PFSK-1 (cell line): ENCODE results near the gene ALOX5AP.

Source experiments
- FOXP2 ChIP-seq: optimal IDR thresholded peaks from 2 replicates; pipeline ENCODE3; 2011; ENCODE audit warnings: borderline replicate concordance, control low read depth, inconsistent platforms; ENCODE audit not compliant: insufficient read depth; ENCODE audit errors: extremely low read length, extremely low read depth
- POLR2AphosphoS5 ChIP-seq: IDR thresholded peaks from 2 replicates; pipeline ENCODE4 v1.6.1; 2012; ENCODE audit warnings: low read depth, mild to moderate bottlenecking, control low read depth, low read length, moderate library complexity
- SIN3A ChIP-seq: IDR thresholded peaks from 2 replicates; pipeline ENCODE4 v1.6.1; 2012; ENCODE audit warnings: mild to moderate bottlenecking, low read length, moderate library complexity, borderline replicate concordance; ENCODE audit not compliant: insufficient read depth
- TAF1 ChIP-seq: IDR thresholded peaks from 2 replicates; pipeline ENCODE4 v1.6.1; 2012; ENCODE audit warnings: low read length, control low read depth, borderline replicate concordance; ENCODE audit not compliant: insufficient read depth
- TF ChIP-seq, protein P1 (sequence below), 2 experiments: IDR thresholded peaks; 2 replicates each; pipeline versions ENCODE4 v1.6.1 to v1.8.0; 2011 to 2012; ENCODE audit warnings: low read depth in 2 of 2, low read length in 2 of 2, control low read depth in 1 of 2, inconsistent platforms in 1 of 2, mild to moderate bottlenecking in 1 of 2, moderate library complexity in 1 of 2; ENCODE audit not compliant: insufficient read depth in 1 of 2

ALOX5AP gene

DNA sequence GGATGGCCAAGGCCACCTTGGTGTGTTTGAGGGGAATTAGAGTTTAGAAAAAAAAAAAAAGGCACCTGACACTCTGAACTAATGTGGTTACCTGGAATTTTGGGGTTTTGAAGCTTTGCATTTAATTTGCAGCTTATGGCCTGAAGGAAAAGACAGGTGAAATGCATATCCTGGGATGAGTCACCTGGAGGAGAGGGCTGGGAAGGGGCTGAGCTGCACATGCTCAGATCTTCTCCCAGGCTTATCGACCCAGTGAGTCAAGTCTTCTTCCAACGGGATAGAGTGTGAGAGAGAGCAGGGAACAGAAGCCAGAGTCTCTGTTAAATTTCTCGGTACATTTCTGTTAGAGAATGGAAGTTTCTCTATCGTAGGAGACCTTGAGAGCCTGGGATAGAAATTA lies 29.7 kb upstream of the ALOX5AP start:
- TF ChIP-seq, protein P1, sequence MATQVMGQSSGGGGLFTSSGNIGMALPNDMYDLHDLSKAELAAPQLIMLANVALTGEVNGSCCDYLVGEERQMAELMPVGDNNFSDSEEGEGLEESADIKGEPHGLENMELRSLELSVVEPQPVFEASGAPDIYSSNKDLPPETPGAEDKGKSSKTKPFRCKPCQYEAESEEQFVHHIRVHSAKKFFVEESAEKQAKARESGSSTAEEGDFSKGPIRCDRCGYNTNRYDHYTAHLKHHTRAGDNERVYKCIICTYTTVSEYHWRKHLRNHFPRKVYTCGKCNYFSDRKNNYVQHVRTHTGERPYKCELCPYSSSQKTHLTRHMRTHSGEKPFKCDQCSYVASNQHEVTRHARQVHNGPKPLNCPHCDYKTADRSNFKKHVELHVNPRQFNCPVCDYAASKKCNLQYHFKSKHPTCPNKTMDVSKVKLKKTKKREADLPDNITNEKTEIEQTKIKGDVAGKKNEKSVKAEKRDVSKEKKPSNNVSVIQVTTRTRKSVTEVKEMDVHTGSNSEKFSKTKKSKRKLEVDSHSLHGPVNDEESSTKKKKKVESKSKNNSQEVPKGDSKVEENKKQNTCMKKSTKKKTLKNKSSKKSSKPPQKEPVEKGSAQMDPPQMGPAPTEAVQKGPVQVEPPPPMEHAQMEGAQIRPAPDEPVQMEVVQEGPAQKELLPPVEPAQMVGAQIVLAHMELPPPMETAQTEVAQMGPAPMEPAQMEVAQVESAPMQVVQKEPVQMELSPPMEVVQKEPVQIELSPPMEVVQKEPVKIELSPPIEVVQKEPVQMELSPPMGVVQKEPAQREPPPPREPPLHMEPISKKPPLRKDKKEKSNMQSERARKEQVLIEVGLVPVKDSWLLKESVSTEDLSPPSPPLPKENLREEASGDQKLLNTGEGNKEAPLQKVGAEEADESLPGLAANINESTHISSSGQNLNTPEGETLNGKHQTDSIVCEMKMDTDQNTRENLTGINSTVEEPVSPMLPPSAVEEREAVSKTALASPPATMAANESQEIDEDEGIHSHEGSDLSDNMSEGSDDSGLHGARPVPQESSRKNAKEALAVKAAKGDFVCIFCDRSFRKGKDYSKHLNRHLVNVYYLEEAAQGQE (IDR thresholded peaks at IDR 0.05; ENCODE audit: insufficient read depth in 1 of 2, low read depth in 2 of 2, low read length in 2 of 2), result no peak
- no peak for TF ChIP-seq SIN3A
- no peak for TF ChIP-seq FOXP2
- no peak for TF ChIP-seq TAF1
- TF ChIP-seq POLR2AphosphoS5, result no peak

DNA sequence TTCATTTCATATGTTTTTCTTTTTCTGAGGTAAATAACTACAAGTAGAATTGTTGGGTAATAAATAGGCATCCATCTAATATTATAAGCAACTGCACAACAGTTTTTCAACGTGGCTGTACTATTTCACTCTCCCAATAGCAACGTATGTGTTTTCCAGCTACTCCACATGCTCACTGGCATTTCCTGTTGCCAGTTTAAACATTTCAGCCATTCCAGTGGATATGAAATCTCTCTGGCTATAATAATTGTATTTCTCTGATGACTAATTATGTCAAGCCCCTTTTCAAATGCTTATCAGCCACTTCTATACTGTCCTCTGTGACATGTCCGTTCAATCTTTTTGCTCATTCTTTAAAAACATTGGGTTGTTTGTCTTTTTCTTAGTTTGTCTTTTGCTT lies 26.8 kb upstream of the ALOX5AP start:
- no peak for TF ChIP-seq FOXP2
- no peak for TF ChIP-seq POLR2AphosphoS5
- no peak for TF ChIP-seq TAF1
- TF ChIP-seq, protein P1 (IDR thresholded peaks at IDR 0.05; ENCODE audit: insufficient read depth in 1 of 2, low read depth in 2 of 2, low read length in 2 of 2), result no peak

DNA sequence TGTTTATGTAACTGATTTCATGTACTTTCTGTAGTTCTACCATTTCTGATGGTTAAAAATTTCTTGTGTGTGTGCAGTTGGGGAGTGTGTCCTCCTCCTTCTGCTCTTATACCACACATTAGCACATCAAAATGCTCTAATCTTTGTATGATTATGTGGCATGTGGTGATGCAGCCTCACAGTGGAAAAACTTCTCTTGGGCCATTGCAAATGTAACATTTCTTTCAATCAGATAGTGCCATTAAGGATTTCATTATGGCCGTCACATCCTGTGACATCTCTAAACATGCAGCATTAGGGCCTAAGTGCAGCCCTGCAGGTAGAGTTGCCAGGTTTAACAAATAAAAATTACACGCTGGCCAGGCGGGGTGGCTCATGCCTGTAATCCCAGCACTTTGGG lies 24.9 kb upstream of the ALOX5AP start:
- TF ChIP-seq FOXP2 (no peak), POLR2AphosphoS5 (no peak), SIN3A (no peak), TAF1 (no peak)
- TF ChIP-seq, protein P1 (IDR thresholded peaks at IDR 0.05; ENCODE audit: insufficient read depth in 1 of 2, low read depth in 2 of 2, low read length in 2 of 2), result no peak

DNA sequence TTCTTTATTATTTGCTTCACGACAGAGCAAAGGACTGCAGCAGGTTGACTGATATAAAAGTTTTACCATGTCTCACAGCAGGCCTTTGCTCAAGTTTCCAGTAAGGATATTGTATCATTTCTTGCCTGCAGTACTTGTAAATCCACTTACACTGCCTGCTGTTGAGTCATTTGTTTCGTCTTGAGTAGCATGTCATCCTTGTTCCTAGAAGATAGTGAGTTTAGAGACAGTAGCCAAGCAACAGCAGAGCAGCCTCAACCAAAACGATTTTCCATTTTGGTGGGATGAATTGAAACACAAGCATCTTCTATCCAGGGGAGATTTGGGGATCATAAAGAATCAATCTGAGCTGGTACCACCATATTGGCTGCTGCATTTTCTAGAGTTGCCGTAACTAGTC lies 24.0 kb upstream of the ALOX5AP start:
- no peak for TF ChIP-seq FOXP2

DNA sequence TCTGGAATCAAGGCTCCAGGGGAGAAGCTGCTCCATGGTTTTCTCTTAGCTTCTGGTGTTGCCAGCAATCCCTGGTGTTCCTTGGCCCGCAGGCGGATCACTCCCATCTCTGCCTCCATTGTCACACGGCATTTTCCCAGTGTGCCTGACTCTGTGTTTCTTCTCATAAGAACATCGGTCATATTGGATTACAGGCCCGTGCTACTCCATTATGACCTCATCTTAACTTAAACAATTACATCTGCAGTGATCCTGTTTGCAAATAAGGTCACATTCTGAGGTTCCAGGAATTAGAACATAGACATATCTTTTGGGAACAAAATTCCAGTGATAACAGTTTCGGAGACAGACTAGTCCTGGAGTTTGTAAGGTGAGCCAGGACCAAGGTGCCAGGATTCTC lies 23.5 kb upstream of the ALOX5AP start:
- TF ChIP-seq POLR2AphosphoS5, result no peak
- TF ChIP-seq, protein P1 (IDR thresholded peaks at IDR 0.05; ENCODE audit: insufficient read depth in 1 of 2, low read depth in 2 of 2, low read length in 2 of 2), result no peak
- no peak for TF ChIP-seq TAF1
- TF ChIP-seq FOXP2, result no peak
- no peak for TF ChIP-seq SIN3A
